SK-N-MC (cell line): ENCODE measurements around the gene KDM1A.

Experiments
- DNase-seq: peaks from one replicate; pipeline ENCODE4 v3.0.0-alpha.2; 2011; ENCODE audit warnings: low read depth, low spot score
- H3K27ac ChIP-seq: fragments of 200-600 bp; sonication (generic); 2 replicates; pipeline ENCODE4 v1.5.1; 2016; ENCODE audit warnings: mixed run types
- H3K36me3 ChIP-seq: fragments of 200-600 bp; sonication (generic); 2 replicates; pipeline ENCODE4 v1.6.1; 2017; ENCODE audit warnings: antibody characterized with exemption, low read length, mixed read lengths; ENCODE audit not compliant: insufficient read depth
- H3K4me3 ChIP-seq: fragments of 200-600 bp; sonication (generic); 2 replicates; pipeline ENCODE4 v1.5.1; 2016
- H3K9ac ChIP-seq: fragments of 200-600 bp; sonication (generic); 2 replicates; pipeline ENCODE4 v1.8.0; 2017; ENCODE audit warnings: mixed run types, mixed read lengths; ENCODE audit not compliant: insufficient read length
- H3K9me3 ChIP-seq: fragments of 200-600 bp; sonication (generic); 2 replicates; pipeline ENCODE4 v1.6.1; 2017; ENCODE audit warnings: low read depth, mild to moderate bottlenecking, antibody characterized with exemption, low read length, moderate library complexity, mixed read lengths
- EZH2 ChIP-seq: fragments of 200-600 bp; sonication (generic); IDR thresholded peaks from one replicate; pipeline ENCODE4 v1.6.1; 2017; ENCODE audit warnings: antibody characterized with exemption
- FOXP2 ChIP-seq: optimal IDR thresholded peaks from 2 replicates; pipeline ENCODE3; 2011; ENCODE audit warnings: mild to moderate bottlenecking, moderate library complexity; ENCODE audit not compliant: insufficient read depth; ENCODE audit errors: extremely low read length, control extremely low read depth
- POLR2AphosphoS5 ChIP-seq: IDR thresholded peaks from 2 replicates; pipeline ENCODE4 v1.6.1; 2012; ENCODE audit warnings: mild to moderate bottlenecking, low read depth, low read length, borderline replicate concordance

Gene KDM1A

DNA sequence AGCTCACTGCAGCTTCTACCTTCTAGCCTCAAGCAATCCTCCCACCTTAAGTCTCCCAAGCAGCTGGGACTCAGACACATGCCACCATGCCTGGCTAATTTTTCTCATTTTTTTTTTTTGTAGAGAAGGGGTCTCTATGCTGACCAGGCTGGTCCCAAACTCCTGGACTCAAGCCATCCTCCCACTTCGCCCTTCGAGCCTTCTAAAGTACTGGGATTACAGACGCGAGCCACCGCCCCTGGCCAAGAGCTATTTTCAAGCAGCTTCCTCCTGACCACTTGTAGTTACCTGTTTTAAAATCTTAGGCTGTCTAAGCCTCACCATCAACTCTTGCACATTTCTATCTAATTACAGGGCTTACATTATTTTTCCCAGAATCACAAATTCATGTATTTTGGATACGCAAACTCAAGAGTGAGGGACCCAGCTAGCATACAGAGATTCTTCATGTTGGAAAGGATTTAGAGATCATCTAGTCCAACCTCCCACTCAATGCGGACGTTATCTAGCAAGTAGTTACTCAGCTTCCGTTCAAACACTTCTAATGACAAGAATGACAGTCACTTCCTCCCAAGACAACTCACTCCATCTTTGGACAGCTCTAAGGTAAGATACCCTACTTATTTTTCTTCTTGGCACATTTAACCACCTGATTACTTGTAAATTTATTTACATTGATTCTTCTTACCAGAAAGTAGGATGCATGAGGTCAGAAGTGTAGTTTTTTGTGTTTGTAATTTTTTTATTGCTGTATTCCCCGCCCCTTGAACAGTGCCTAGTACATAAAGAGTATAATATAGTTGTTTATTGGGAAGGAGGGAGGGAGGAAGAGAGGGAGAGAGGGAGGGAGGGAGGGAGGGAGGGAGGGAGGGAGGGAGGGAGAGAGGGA, 84.0 kb downstream of the KDM1A start:
- H3K36me3 ChIP-seq: peaks cover 8% of the 10 kb centered on the region; the same call in 1 of the 2 replicates
- no peak overlapping the region; the same call in 1 of the 2 replicates for H3K27ac ChIP-seq
- no peak overlapping the region for H3K9ac ChIP-seq

DNA sequence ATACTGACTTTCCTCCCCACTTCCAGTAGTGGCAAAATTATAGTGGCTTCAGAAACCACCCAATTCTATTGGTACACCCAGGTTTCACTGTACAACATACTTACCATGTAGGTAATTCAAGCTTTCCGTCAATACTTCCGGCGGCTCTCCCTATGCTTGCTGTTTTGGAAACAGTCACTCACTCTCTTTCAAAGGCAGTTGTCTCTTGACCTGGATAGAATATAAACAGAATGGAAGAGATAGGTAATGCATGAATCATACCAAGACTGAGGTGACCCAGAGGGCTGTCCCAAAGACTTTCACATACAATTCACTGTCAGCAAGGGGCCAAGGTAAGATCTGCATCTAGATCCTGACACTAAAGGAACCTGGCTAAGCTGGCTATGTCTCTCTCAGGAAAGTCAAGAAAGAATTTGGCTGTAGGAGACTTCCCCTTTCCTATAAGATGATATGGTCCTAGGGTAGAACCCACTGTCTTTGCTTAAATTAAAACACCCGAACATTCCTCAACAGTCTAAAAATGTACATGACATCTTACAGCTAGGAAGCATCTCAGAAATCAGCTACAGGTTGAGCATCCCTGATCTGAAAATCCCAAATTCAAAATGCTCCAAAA, 89.8 kb downstream of the KDM1A start:
- no peak overlapping the region for H3K27ac ChIP-seq

More for the DNA sequence above, 84.0 kb downstream of the KDM1A start:
- DNase-seq: no peak
- Histone ChIP-seq H3K9me3 (no peaks in the 10 kb centered on the region), H3K4me3 (no peak overlapping the region)
- no peak for TF ChIP-seq POLR2AphosphoS5
- TF ChIP-seq EZH2: no peak
- TF ChIP-seq FOXP2: no peak

DNA sequence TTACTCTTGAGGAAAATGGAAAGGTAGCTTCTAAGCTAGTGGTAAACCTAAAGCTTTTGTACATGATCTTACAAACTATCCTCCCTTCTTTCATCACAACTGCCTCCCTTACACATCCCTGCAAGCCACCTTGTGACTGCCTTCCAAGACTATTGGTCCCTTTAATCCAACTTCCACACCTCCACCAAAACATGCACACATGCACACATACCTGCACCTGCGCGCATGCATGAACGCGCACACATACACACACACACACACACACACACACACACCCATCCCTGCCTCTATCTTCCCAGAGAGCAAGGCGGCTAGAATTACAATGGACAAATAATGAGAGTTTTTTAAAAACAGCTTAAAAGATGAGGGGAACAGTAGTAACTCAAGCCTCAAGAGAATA, 91.1 kb downstream of the KDM1A start:
- no peak for DNase-seq
- no peak for TF ChIP-seq EZH2
- TF ChIP-seq POLR2AphosphoS5: no peak
- no peak for TF ChIP-seq FOXP2
- peaks cover 17% of the 10 kb centered on the region for H3K36me3 ChIP-seq
- no peak overlapping the region for H3K27ac ChIP-seq
- H3K9me3 ChIP-seq: no peaks in the 10 kb centered on the region
- no peak overlapping the region for H3K4me3 ChIP-seq
- no peak overlapping the region for H3K9ac ChIP-seq

More for the DNA sequence above, 89.8 kb downstream of the KDM1A start:
- H3K9ac ChIP-seq: no peak overlapping the region
- H3K4me3 ChIP-seq: no peak overlapping the region
- H3K9me3 ChIP-seq: no peaks in the 10 kb centered on the region
- no peak for DNase-seq
- peaks cover 17% of the 10 kb centered on the region for H3K36me3 ChIP-seq
- TF ChIP-seq FOXP2: no peak
- TF ChIP-seq POLR2AphosphoS5: no peak
- no peak for TF ChIP-seq EZH2

DNA sequence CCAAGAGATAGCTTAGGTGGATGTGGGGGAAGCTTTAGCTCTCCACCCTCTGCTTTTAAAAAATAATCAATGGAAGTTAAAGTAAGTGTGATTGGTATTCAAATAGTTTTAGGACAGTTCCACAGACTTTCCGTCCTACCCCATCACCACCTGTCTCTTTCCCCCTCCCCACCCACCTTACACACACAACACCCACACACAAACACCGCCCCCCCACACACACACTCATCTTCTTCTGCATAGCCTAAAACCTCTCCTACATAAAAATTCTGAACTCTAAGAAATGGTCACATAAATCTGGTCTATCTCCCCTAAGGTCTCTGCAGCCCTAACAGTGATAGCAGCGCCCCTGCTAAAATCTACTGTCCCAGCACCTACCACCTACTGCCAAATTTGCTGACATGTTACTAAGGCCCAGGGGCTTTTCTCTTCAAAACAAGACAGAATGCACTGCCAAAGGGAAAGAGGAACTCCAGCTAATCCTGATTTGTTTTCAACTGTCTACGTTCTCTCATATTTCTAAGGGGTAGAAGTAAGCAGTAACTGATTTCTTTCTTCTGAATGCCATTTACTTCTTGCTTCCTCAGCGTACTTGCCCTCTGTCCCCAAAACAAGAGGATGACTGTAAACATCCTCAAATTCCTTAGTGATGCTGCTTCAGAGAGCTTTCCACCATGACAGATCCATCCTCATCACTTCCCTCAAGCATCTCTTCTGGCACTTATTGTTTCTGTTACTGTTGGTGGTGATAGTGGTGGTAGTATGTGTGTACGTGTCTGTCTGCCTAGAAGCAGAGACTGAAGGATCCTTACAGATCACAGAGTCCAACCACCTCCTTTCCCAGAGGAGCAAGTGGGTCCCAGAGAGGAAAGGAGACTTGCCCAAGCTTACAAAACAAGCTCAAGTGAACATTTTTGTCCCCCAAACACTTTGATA, 92.6 kb downstream of the KDM1A start:
- no peak overlapping the region for H3K27ac ChIP-seq
- no peak overlapping the region for H3K4me3 ChIP-seq
- H3K9ac ChIP-seq: no peak overlapping the region
- peaks cover 16% of the 10 kb centered on the region for H3K36me3 ChIP-seq
- DNase-seq: no peak
- no peaks in the 10 kb centered on the region for H3K9me3 ChIP-seq
- no peak for TF ChIP-seq FOXP2
- no peak for TF ChIP-seq EZH2
- TF ChIP-seq POLR2AphosphoS5: no peak

- no peak overlapping the region for H3K9ac ChIP-seq
- TF ChIP-seq EZH2 (no peak), POLR2AphosphoS5 (no peak), FOXP2 (no peak)
- H3K4me3 ChIP-seq: no peak overlapping the region
- no peak overlapping the region for H3K27ac ChIP-seq
- no peak for DNase-seq
- H3K36me3 ChIP-seq: no peaks in the 10 kb centered on the region
- H3K9me3 ChIP-seq: no peaks in the 10 kb centered on the region
These were observed 95.3 kb downstream of the KDM1A start for GRCh38 chr1:23114424-23115079.

DNA sequence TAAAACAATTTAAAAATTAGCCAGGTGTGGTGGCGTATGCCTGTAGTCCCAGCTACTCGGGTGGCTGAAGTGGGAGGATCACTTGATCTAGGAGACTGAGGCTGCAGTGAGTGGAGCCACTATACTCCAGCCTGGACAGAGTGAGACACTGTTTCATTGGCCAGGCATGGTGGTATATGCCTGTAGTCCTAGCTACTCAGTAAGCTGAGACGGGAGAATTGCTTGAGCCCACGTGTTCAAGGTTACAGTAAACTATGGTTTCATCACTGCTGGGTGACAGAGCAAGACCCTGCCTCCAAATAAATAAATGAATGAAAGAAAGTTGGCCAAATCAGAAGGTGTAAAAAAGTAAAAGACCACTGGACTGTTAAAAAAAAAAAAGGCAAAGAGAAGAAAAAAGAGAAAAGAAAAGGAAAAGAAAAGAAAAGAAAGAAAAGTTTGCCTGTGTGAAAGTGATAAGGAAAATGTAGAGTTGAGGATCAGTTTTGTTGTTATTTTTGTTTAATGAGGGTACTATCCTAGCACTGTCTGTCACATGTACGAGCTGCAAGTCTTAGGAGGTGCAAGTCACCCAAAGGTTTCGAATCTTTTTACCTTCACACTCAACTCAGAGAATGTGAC, 97.1 kb downstream of the KDM1A start:
- TF ChIP-seq POLR2AphosphoS5 (no peak), EZH2 (no peak), FOXP2 (no peak)
- Histone ChIP-seq H3K4me3 (no peak overlapping the region), H3K36me3 (no peaks in the 10 kb centered on the region), H3K9me3 (no peaks in the 10 kb centered on the region), H3K9ac (no peak overlapping the region), H3K27ac (0 out of 2 replicates have a peak overlapping the region, but pooled peaks have one; percentile 19)
- no peak for DNase-seq

GRCh38 chr1:23116921-23117699, 97.8 kb downstream of the KDM1A start:
- no peak for TF ChIP-seq FOXP2
- Histone ChIP-seq H3K4me3 (no peak overlapping the region), H3K36me3 (no peaks in the 10 kb centered on the region), H3K9ac (no peak overlapping the region), H3K27ac (0 out of 2 replicates have a peak overlapping the region, but pooled peaks have one; percentile 19), H3K9me3 (no peaks in the 10 kb centered on the region)
- no peak for DNase-seq
